ENCODE measurements around the gene CNGA2. TPM values are rescaled to one million over a fixed set of nuclear protein-coding genes. Genes with fewer than 3 reads are reported as not detected.

Gene CNGA2
- polyA plus RNA-seq, 3 donors: not detected

DNA sequence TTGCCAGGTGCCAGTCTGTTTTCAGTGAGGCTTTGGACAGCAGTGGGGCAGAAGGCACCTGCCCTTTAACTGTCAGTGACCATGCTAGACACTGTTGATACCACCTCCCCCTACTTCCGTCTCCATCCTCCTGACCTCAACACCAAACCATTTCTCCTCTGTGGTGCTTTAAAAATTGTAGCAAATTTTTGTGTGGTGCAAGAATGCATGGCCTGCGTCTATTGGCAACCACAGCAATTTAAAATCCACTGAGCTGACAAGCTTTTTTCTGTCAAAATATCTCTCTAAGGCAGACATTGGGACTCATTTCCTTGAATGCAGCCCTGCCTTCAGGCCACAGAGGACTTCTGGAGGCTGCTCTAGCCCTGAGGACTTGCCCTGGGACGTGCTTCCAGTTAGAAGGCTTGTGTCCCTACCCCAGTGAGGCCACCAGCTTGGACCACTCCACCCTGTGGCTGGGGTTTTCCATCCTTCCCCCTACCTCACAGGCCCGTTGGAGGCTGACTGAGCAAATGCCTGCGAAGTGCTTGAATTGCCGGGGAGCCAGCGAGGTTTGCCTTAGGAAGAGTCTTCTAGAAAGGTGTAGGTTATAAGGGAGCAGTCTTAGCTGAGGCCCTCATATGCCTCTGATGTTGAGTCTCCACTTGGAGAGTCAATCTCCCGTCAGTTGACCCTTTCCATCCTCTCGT is 32.4 kb upstream of the CNGA2 start:
- Mint-ChIP-seq H3K27ac (no peak overlapping the region), H3K9me3 (peaks cover 0 to 10% (median 0%) of the 10 kb centered on the region in 7 donors), H3K4me1 (no peaks in the 10 kb centered on the region), H3K4me3 (no peak overlapping the region), H3K36me3 (no peaks in the 10 kb centered on the region), H3K27me3 (ENCODE audit: low read depth in 3 of 3) (peaks cover 0 to 3% (median 3%) of the 10 kb centered on the region in 3 donors)
- Histone ChIP-seq H3K4me1 (ENCODE audit: control insufficient read depth in 1 of 2, insufficient read depth in 2 of 2, low read length in 2 of 2) (no peaks in the 10 kb centered on the region), H3K27ac (ENCODE audit: low read depth in 1 of 2, low read length in 2 of 2) (no peak overlapping the region), H4K20me1 (ENCODE audit: insufficient read depth, low read length) (no peaks in the 10 kb centered on the region), H3K79me2 (ENCODE audit: insufficient read depth, low read length) (no peaks in the 10 kb centered on the region), H2AFZ (ENCODE audit: insufficient read depth, low read depth, low read length, poor library complexity, severe bottlenecking) (no peak overlapping the region), H3K27me3 (ENCODE audit: control insufficient read depth in 2 of 2, insufficient read depth in 2 of 2, low read length in 2 of 2) (no peaks in the 10 kb centered on the region), H3K4me3 (replicated peaks in 1 of 3; ENCODE audit: low read depth in 2 of 3, low read length in 3 of 3) (no peak overlapping the region), H3K4me2 (replicated peaks; ENCODE audit: extremely low read depth, low read length, poor library complexity, severe bottlenecking) (no peak overlapping the region), H3K9me3 (replicated peaks in 1 of 2; ENCODE audit: control insufficient read depth in 1 of 2, insufficient read depth in 1 of 2, low read length in 2 of 2) (no peaks in the 10 kb centered on the region), H3K36me3 (replicated peaks in 1 of 2; ENCODE audit: control insufficient read depth in 1 of 2, insufficient read depth in 2 of 2, low read length in 2 of 2) (no peaks in the 10 kb centered on the region), H3K9ac (ENCODE audit: insufficient read depth, low read length, poor library complexity, severe bottlenecking) (no peak overlapping the region)
- TF ChIP-seq, protein P1, sequence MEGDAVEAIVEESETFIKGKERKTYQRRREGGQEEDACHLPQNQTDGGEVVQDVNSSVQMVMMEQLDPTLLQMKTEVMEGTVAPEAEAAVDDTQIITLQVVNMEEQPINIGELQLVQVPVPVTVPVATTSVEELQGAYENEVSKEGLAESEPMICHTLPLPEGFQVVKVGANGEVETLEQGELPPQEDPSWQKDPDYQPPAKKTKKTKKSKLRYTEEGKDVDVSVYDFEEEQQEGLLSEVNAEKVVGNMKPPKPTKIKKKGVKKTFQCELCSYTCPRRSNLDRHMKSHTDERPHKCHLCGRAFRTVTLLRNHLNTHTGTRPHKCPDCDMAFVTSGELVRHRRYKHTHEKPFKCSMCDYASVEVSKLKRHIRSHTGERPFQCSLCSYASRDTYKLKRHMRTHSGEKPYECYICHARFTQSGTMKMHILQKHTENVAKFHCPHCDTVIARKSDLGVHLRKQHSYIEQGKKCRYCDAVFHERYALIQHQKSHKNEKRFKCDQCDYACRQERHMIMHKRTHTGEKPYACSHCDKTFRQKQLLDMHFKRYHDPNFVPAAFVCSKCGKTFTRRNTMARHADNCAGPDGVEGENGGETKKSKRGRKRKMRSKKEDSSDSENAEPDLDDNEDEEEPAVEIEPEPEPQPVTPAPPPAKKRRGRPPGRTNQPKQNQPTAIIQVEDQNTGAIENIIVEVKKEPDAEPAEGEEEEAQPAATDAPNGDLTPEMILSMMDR (IDR thresholded peaks at IDR 0.05): no peak
- no peak for DNase-seq
- intact Hi-C loops (cut with micrococcal nuclease): no loop called here
- no CpG with 5 or more reads among the region's 9 CpGs for WGBS (ENCODE audit: insufficient coverage)

DNA sequence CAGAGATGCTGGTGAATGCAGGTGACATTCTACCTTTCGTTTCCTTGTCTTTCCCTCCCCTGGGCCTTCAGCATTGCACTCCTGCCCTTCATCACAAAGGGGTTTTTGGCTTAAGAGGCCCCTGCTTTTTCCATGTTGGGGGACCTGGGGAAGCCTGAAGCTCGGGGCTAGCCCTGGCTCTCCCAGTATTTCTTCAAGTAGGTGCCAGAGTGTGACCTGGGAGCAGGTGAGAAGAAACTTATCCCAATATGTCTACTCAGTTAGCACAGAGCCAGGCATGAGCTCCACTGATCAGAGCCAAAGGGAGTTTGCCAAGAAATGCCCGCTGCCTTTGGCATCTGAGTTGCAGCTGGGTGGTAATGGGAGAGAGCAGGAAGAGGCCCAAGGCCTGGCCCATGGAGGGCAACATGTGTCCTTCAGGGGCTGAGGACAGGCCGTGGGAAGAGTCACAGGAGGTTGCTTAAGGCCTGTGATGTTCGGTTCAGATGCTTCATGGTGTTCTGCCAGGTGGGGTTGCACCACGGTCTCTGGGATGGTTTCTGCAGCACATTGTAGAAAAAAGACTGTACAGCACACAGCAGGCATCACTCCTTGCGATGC is 31.7 kb upstream of the CNGA2 start:
- Histone ChIP-seq H3K27ac (ENCODE audit: low read depth in 1 of 2, low read length in 2 of 2) (no peak overlapping the region), H3K4me3 (replicated peaks in 1 of 3; ENCODE audit: low read depth in 2 of 3, low read length in 3 of 3) (no peak overlapping the region), H2AFZ (ENCODE audit: insufficient read depth, low read depth, low read length, poor library complexity, severe bottlenecking) (no peak overlapping the region), H3K9ac (ENCODE audit: insufficient read depth, low read length, poor library complexity, severe bottlenecking) (no peak overlapping the region), H3K36me3 (replicated peaks in 1 of 2; ENCODE audit: control insufficient read depth in 1 of 2, insufficient read depth in 2 of 2, low read length in 2 of 2) (no peaks in the 10 kb centered on the region), H3K9me3 (replicated peaks in 1 of 2; ENCODE audit: control insufficient read depth in 1 of 2, insufficient read depth in 1 of 2, low read length in 2 of 2) (no peaks in the 10 kb centered on the region), H4K20me1 (ENCODE audit: insufficient read depth, low read length) (no peaks in the 10 kb centered on the region), H3K4me2 (replicated peaks; ENCODE audit: extremely low read depth, low read length, poor library complexity, severe bottlenecking) (no peak overlapping the region), H3K27me3 (ENCODE audit: control insufficient read depth in 2 of 2, insufficient read depth in 2 of 2, low read length in 2 of 2) (no peaks in the 10 kb centered on the region), H3K79me2 (ENCODE audit: insufficient read depth, low read length) (no peaks in the 10 kb centered on the region), H3K4me1 (ENCODE audit: control insufficient read depth in 1 of 2, insufficient read depth in 2 of 2, low read length in 2 of 2) (no peaks in the 10 kb centered on the region)
- intact Hi-C loops (cut with micrococcal nuclease): no loop called here
- WGBS (ENCODE audit: insufficient coverage): 88% methylated on average over 4 of the region's 7 CpGs
- Mint-ChIP-seq H3K4me1 (no peaks in the 10 kb centered on the region), H3K4me3 (no peak overlapping the region), H3K27ac (no peak overlapping the region), H3K9me3 (peaks cover 0 to 10% (median 0%) of the 10 kb centered on the region in 7 donors), H3K27me3 (ENCODE audit: low read depth in 3 of 3) (peaks cover 0 to 3% (median 3%) of the 10 kb centered on the region in 3 donors), H3K36me3 (no peaks in the 10 kb centered on the region)
- DNase-seq: no peak
- TF ChIP-seq, protein P1 (IDR thresholded peaks at IDR 0.05): no peak

Data from CD14-positive monocyte (primary cell).